ENCODE results near the gene PDGFC. TPM values are rescaled to one million over a fixed set of nuclear protein-coding genes. Genes with fewer than 3 reads are reported as not detected.
A peak's percentile ranks its signal among the peaks of the same experiment; 100 is the strongest.

The PDGFC gene
- total RNA-seq, 1 donor from 2014 or later: 47.3 TPM

DNA sequence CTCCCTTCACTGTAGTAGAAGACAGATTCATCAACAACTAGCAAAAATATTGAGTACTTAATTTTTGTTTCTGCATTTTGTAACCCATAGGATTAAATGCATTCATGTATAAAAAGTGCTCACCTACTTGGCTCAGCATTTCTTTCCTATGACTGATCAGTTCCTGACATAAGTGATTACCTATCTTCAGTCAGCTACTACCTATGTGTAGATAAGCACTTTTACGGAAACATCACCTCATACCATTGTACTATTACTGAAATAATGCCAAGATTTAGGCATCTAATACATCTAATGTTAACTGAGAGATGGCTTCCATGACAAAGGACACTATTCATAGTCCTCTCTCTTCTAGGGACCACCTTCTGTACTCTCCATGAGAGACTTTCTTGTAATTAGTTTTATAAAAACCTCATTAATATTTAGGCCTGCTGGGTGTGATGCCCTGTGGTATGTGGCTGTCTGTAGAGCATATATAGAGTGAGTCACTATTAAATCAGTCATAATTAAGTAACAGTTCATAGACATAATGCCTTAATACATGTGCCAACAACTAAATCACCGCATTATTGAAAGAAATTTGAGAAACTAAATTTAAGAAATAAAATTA lies 147.0 kb downstream of the PDGFC start:
- no peak for DNase-seq

DNA sequence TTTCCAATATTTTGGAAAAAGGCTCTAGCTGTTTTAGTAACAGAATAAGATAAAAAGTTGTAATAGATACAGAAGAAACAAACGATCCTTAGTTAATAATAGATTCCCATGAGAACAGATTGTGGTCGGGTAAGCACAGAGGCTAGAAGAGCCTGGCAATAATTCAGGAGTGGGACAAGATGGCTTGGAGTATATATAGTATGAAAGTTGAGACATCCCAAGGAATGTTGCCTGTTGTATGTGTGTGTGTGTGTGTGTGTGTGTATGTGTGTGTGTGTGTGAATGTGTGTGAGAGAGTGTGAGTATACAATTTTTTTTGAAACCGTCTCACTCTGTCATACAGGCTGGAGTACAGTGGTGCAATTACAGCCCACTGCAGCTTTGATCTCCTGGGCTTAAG lies 150.7 kb downstream of the PDGFC start:
- no peak for DNase-seq

DNA sequence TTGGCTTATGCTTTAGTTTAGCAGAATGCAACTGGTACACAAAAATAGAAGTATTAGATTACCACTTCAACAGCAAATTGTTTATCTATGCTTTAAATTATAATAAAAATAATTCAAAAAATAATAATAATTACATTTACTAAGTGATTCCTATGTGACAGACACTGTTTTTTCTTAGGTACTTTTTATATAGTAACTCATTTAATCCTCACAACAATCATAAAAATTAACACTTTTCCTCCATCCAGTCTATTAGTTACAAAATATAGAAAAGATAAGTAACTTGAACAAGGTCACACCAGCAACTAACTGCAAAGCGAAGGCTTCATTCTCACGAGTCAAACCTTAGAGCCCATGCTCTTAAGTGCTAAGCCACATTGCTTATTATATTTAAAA lies 155.2 kb downstream of the PDGFC start:
- no peak for DNase-seq

DNA sequence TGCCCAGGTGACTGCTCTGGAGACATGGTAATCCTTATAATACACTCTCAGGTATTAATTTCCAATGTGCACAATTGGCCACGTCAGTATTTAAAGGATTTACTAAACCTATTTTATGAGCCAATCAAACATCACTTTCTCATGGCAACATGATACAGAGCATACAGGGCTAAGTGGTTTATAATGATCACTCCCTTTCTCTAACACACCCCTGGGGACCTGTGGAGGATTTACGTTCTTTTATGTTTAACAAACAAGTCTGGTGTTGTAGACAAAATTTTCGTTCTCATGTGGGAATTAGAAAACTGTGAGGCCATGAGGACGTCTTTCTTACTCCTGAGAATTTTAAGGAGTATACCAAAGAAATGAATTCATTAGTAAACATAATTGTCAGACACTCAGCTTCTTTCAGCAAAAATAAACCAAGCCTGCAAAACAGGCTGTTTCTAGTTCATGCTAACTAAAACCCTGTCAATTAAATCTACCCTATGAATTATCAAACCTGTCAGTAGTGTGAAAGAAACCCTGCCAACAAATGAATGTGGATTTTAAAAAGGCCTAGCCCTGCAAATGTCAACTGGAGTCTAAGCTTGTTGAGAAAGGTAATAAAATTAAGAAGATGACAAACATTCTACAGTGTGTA lies 155.8 kb downstream of the PDGFC start:
- DNase-seq: no peak

DNA sequence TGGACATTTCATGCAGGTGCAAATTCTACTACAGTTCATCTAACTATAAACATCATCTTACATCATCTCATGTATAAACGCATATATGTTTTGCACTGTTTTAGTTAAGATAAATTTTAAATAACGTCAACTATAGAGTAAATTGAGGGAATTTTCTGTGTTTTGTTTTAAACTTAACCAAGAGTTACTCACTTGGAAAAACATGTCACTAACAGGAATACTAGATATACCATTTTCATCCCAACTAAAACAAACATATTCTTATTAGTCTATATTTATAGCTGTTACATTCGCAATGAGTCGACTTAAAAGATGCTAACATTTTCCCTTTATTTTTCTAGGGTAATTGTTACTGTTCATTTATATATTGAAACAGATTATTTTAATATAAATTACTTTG lies 159.6 kb downstream of the PDGFC start:
- no peak for DNase-seq

DNA sequence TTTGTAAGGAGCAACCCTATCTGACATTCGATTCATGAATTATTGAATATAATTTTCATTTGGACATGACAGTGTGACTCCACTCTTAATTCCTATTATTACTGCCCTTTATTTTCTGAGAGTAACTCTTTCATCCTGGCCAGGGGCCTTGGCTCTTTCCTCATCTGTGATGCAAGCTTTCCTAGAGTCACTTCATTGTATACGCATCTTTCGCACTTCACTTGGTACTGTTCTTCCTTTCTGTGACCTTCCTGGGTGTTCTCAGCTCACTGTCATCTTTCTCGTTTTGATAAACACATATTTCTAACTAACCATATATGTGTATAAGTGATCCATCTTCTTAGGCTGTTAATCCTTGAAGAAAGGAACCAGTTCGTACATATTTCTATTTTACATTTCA lies 160.3 kb downstream of the PDGFC start:
- DNase-seq: no peak

DNA sequence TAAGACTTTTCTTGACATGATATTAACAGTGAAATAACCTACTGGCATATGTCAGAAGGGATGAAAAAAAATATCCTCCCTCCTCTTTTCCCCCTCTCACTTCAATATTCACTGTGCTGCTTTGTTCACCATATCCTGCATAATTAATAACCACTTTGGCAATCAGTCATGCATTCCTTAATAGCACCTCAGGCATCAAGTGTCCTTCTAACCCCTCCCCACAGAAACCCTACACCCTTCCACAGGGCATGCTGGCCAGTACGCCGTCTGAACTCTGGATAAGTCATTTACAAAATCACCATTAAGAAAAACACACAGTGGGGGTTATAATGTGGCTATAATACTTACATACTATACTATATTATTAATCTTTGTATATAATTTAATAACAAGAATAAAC lies 165.9 kb downstream of the PDGFC start:
- no peak for DNase-seq

DNA sequence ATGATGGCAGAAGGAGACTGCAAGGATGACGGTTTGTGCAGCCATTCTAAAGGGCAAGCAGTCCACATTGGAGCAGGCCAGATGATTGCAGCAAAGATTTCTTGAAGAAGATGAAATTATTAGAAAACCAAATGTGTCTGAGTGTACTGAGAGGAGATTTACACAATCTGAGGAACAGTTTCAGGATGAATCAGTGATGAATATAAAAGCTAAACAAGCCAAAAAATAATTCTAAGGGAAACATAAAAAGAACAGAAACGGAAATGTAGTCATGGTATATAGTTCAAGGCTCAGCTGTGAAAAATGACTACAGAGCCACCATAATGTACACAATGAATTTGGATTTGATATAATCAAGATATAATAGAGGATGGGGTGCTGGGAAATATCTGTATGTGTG lies 168.5 kb downstream of the PDGFC start:
- DNase-seq: no peak

DNA sequence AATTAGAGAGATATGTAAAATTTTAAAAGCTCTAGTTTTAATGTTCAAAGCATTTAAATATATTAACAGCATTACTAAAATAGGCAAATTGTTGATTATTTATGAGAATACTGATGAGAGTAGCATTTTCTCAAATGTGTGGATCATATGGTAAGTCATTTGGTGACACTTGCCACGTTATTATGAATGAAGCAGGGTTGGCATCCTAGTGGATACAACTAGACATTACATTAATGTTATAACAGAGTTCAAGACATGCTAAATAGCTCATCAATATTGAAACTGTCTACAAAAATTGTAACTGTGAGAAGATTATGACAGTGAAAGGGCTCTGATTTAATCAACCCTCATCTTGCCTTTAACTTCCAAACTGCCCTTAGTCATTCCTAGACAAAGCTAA lies 171.1 kb downstream of the PDGFC start:
- no peak for DNase-seq

DNA sequence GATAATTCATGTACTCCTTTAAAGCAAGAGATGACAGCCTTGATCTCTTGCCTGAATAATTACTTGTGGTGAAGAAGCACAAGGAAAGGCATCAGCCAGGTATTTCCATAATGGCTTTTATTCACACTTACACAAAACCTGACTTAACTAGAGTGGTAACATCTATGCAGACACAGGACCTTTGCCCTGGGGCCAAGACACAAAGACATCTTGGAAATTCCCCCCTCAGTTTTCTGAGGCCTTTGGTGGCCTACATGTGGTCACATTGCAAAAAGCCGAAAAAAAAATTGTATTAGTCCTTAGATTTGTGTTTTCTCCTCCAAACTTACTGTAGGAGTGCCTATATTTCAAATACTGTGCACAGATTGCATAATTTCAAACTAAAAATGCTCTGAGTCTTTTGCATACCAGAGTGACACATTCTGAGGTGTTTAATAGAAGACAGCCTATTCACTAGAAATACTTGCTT lies 172.4 kb downstream of the PDGFC start:
- no peak for DNase-seq

DNA sequence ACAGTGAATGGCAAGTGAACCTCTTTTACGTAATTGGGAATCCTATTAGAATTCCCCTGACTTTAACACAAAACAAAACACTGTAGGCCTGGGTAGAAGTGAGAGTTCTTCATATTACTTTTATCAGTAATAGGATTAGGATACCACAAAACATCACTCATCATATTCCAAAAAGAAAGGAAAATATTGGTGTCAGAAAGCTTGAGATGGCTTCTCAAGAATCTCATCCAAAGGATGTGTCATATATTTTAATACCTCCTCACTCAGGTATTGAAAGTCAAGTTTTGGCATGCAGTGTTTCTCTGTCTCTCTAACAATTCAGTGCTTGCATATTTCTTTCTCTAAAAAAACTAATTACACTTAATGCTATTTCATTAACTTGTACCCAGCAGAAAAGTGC lies 173.2 kb downstream of the PDGFC start:
- no peak for DNase-seq

DNA sequence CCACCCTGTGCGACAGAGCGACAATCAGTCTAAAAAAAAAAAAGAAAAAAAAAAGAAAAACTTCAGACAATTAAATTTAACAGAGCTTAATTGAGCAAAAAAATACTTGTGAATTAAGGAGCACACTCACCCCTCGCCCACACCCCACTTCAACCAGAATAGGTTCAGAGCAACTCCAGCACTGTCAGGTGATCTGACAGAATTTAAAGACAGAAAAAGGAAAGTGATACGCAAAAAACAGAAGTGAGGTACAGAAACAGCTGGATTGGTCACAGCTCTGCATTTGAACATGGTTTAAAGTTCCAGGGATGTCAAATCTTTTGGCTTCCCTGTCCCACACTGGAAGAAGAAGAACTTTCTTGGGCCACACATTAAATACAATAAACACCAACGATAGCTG lies 174.4 kb downstream of the PDGFC start:
- DNase-seq: no peak

DNA sequence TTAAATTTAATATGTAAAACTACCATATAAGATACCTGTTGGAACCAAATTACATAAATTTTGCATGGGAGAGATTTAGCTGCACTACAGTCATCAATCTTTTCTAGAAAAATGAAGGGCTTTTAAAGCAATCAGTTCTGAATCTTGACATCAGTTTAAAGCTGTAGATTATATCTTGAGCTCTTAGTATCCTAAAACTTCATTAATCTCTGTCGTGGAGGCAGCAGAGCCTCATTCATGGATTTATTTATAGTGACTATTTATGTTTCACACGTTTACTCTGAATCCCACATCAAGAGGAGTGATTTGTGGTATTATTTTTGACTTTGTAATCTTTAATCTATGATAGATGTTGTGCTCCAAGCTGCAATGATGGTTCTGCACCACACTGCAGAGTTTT lies 175.9 kb downstream of the PDGFC start:
- no peak for DNase-seq

DNA sequence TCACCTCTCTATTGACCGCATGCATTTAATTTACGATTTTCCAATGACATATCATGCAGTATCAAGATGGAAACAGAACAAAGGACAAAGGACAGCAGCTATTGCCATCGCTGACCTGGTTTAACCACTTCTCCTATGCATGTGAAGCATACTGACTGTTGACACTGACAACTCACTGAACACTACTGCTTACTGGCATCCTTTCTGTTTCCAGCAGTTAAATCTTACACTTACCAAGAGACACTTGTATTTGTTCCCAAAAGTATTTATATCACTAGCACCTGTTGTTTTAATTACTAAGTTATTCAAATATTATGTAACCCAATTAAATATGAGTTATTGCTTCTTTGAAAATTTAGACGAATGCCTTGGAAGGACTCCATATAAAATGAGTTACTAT lies 176.7 kb downstream of the PDGFC start:
- no peak for DNase-seq

DNA sequence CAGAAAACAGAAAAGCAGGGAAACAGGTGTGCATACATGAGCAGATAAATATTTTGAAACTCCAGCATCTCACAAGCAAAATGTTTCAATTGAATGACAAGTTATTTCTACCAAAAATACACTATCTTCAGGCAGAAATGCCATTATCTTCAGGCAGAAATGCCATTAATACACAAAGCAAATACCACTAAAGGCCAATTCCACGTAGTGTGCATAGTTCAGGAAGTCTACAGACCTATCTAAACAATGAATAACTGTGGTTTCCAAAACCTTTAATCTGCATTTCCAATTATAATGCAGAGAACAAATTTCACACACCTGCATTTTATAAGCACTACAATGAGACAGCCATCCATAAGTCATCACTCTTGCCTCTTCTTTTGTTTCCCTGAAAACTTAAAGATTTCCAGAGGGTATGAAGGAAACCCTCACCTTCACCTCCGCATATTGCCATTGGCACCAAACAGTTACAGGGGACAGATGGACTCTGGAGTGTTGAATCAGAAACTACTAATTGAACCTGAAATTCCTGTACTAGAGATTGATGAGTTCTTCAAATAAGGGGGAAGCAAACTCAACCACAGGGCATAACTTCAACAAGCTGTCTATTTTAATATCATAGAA lies 179.0 kb downstream of the PDGFC start:
- no peak for DNase-seq

DNA sequence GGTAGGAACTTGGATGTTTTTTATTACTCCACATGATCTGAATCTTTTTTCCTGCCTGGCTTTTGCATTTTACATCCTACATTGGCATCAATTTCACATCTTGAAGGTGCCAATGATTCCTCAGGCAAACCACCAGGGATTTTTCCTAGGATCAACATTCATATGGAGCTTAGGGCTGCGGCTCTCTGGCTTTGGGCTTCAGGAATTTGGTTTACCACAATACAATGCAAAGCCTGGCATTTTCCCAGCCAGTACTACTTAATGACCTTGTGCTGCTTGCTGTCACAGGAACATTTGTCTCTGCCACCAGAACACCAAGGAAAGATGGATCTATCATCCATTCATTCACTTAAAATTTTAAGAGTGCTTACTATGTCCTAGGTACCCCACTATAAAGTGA lies 180.7 kb downstream of the PDGFC start:
- no peak for DNase-seq

DNA sequence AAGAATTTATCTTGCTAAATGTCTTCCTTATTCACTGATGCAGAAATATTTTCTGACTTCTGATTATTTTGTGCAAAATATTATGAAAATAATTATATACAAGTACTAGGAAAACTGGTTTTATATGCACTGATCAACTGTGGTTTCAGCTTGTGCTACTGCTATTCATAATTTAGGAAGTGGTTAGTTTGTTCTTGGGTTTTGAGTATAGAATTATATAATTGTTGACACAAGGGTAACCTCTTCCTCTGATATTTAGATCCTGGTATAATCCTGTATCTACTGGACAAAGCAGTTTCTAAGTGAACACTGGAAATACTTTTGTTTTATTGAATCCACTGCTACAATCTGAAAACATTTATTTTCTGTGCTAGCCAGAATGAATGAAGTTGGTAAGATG lies 182.8 kb downstream of the PDGFC start:
- no peak for DNase-seq

DNA sequence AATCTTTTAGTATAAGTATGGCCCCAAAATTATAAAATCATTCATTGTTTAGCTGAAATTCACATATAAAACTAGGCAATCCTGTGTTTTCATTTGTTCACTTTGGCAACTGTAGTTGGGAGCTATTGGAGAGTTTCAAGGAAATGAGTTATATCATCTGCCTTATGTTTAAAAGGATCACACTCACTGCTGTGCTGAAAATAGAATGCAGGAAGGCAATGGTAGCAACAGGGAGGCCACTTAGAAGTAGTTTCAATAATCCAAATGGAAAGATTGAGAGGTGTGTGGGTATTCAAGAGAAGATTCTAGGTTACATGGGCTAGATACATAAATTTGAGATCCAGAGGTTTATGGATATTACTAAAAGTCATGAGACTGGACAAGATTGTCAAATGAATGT lies 184.9 kb downstream of the PDGFC start:
- DNase-seq: no peak

DNA sequence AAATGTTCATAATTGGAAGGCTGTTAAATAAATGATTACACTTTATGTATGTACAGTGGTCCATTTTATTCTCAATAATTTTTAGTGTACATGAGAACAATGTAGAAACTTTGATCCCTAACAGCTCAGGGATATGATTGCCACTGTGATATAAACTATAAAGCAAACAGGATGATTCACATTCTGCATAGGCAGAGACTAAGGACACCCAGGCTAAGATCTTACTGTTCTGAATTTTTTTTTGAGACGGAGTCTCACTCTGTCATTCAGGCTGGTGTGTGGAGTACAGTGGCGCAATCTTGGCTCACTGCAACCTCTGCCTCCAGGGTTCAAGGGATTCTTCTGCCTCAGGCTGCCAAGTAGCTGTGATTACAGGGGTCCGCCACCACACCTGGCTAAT lies 186.6 kb downstream of the PDGFC start:
- DNase-seq: no peak

DNA sequence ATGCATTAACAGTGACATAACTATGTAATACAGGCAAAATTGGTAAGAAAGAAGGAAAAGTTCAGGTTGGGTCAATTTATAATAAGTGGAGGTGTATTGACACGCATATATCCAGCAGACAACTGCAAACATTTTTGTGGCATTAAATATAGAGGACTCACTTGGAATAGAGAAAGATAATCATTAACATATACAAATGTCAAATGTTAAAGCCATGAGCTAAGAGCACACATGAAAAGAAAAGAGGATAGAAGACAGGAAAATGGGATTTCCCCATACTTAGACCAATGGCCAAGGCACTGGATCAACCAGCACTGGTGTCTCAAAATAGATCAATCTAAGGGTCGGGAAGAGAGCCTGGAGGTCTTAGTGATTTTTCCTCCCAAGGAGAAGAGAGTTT lies 187.6 kb downstream of the PDGFC start:
- DNase-seq: no peak

DNA sequence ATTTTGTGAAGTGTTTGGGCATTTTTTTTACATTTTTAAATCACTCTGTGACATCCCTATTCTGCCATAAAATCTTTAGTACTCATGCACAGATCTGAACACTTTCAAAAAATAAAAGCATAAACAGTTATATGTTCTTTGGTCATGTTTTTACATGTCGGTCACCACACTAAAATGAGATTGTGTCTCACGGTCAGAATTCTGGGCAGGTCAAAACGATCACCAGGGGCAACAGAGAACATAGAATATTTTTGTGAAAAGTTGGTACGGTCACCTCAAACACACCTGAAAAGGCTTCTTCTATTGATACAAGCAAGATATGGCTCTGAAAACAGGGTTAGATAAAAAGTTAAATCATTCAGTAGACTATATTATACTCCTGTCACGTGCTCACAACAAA lies 189.1 kb downstream of the PDGFC start:
- no peak for DNase-seq

DNA sequence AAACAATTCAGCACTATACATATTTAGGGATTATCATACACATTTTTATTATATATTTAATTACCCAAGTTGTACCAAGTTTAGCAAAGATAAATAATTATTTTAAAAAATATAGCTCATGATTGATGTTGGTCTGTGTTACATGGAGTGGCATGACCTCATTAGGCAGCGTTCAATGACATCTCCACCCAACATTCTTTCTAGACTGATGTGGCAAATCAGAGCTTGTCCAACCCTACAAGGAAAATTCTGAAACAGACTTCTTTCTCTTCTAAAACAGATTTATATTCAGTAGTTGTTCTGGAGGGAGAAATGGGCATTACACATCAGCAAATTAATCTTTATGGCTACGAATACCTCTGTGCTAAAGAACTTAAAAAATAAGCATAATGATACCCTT lies 189.7 kb downstream of the PDGFC start:
- DNase-seq: no peak

DNA sequence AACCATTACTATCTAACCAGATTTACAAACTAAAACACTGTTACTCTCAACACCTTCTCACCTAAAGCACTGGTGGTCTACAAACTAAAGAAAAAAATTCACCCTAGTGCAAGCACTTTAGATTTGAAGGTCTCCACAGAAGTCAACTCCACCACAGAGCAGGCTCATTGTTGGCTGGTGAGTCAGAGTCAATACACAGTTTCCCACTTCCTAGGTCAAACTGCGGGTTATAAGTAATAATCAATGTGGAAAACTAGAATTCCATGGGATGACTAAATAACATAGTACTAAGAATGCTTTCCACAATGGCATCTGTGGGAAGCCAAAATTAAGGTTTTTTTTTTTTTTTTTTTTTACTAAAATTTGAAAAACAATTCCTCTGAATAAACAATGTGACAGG lies 191.8 kb downstream of the PDGFC start:
- peak; percentile 53 for DNase-seq

DNA sequence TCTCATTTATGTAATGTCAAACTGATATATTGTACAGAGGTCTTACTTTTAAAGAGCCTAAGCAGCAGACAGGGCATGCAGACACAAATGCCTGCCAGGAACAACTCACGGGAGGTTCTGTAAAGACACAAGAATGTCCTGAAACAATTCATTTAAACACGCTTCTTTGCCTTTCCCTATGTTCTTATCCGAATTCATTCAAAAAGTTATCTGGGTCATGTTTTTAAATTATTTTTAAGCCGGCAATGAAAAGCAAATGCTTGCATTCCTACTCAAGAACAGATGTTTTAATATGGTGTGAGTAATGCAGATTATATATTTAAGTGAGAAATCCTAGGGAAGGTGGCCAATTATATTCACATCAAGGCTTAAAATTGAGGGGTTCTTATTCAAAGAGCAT lies 192.6 kb downstream of the PDGFC start:
- DNase-seq: no peak

DNA sequence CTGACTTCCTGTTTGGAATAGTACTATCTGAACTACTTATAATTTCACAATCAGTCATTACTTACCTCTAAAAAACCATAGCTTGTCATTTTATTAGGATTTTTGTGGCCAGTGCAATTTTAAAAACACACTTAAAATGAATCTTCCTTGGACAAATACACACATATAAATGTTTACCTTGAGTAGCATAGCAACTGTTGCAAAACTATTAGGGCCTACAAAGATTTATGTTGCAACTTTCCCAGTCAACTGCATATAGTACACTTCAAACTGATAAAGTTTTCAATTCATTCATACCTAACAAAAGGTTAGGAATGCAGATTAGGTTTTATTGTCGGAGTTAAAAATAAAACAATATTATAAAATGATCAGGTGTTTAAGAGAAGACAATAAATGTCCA lies 193.0 kb downstream of the PDGFC start:
- no peak for DNase-seq
